KMS-11 (cell line): Measurements from ENCODE around the gene PLEKHG5.

Experiments used
- H2AFZ ChIP-seq: fragments of 200-600 bp; sonication (generic); 2 replicates; pipeline ENCODE4 v1.6.1; 2016; ENCODE audit warnings: antibody characterized with exemption, mixed run types, low read depth
- H3K27ac ChIP-seq: fragments of 200-600 bp; sonication (generic); 2 replicates; pipeline ENCODE4 v1.6.1; 2016; ENCODE audit warnings: mild to moderate bottlenecking, mixed run types
- H3K27me3 ChIP-seq: fragments of 200-600 bp; sonication (generic); 2 replicates; pipeline ENCODE4 v1.6.1; 2017; ENCODE audit warnings: mild to moderate bottlenecking, low read depth, mixed run types, moderate library complexity; ENCODE audit not compliant: insufficient read depth
- H3K36me3 ChIP-seq: fragments of 200-600 bp; sonication (generic); 2 replicates; pipeline ENCODE4 v1.6.1; 2017; ENCODE audit warnings: mild to moderate bottlenecking, mixed run types; ENCODE audit not compliant: insufficient read depth
- H3K4me1 ChIP-seq: fragments of 200-600 bp; sonication (generic); 2 replicates; pipeline ENCODE4 v1.6.1; 2016; ENCODE audit warnings: mild to moderate bottlenecking, low read depth, mixed run types; ENCODE audit not compliant: poor library complexity, severe bottlenecking
- H3K4me2 ChIP-seq: fragments of 200-600 bp; sonication (generic); 2 replicates; pipeline ENCODE4 v1.7.0; 2016; ENCODE audit warnings: mild to moderate bottlenecking, mixed run types
- H3K4me3 ChIP-seq: fragments of 200-600 bp; sonication (generic); IDR thresholded peaks from 2 replicates; pipeline ENCODE4 v1.6.1; 2017; ENCODE audit warnings: low read depth, low read length, mixed read lengths; ENCODE audit not compliant: insufficient read depth
- H3K79me2 ChIP-seq: fragments of 200-600 bp; sonication (generic); 2 replicates; pipeline ENCODE4 v1.6.1; 2016; ENCODE audit warnings: low read depth, mixed run types; ENCODE audit not compliant: insufficient read depth
- H3K9ac ChIP-seq: fragments of 200-600 bp; sonication (generic); 2 replicates; pipeline ENCODE4 v1.6.1; 2016; ENCODE audit warnings: mild to moderate bottlenecking, mixed run types
- H4K20me1 ChIP-seq: fragments of 200-600 bp; sonication (generic); 2 replicates; pipeline ENCODE4 v1.6.1; 2016; ENCODE audit warnings: mild to moderate bottlenecking, mixed run types; ENCODE audit not compliant: insufficient read depth
- CTCF ChIP-seq: fragments of 200-600 bp; sonication (generic); conservative IDR thresholded peaks from 2 replicates; pipeline ENCODE4 v1.6.1; 2017; ENCODE audit warnings: low read depth, mild to moderate bottlenecking, antibody characterized with exemption, low read length, moderate library complexity, mixed read lengths

Gene PLEKHG5

GRCh38 chr1:6505367-6506209 is 14.1 kb upstream of the PLEKHG5 start:
- H3K36me3 ChIP-seq, result no peaks in the 10 kb centered on the region
- H2AFZ ChIP-seq, result no peak overlapping the region
- H3K79me2 ChIP-seq, result no peaks in the 10 kb centered on the region
- no peak overlapping the region for H3K4me2 ChIP-seq
- no peak overlapping the region for H3K9ac ChIP-seq
- H3K4me3 ChIP-seq, result no peak overlapping the region
- H3K4me1 ChIP-seq, result no peaks in the 10 kb centered on the region
- H4K20me1 ChIP-seq, result no peaks in the 10 kb centered on the region
- peaks cover 73% of the 10 kb centered on the region for H3K27me3 ChIP-seq
- TF ChIP-seq CTCF, result no peak
- no peak overlapping the region for H3K27ac ChIP-seq

- H3K4me2 ChIP-seq, result no peak overlapping the region
- H3K4me3 ChIP-seq, result no peak overlapping the region
- no peak for TF ChIP-seq CTCF
- no peaks in the 10 kb centered on the region for H3K4me1 ChIP-seq
- no peak overlapping the region for H3K27ac ChIP-seq
- H3K36me3 ChIP-seq, result no peaks in the 10 kb centered on the region
- H3K9ac ChIP-seq, result no peak overlapping the region
- H2AFZ ChIP-seq, result no peak overlapping the region
- peaks cover 71% of the 10 kb centered on the region for H3K27me3 ChIP-seq
- no peaks in the 10 kb centered on the region for H4K20me1 ChIP-seq
- no peaks in the 10 kb centered on the region for H3K79me2 ChIP-seq
These were observed 13.4 kb upstream of the PLEKHG5 start for GRCh38 chr1:6504887-6505286.

- Histone ChIP-seq H2AFZ (no peak overlapping the region), H3K79me2 (no peaks in the 10 kb centered on the region), H3K4me1 (no peaks in the 10 kb centered on the region), H3K4me3 (no peak overlapping the region), H3K27ac (no peak overlapping the region), H4K20me1 (no peaks in the 10 kb centered on the region), H3K4me2 (no peak overlapping the region), H3K9ac (no peak overlapping the region), H3K36me3 (no peaks in the 10 kb centered on the region), H3K27me3 (peaks cover 69% of the 10 kb centered on the region)
- no peak for TF ChIP-seq CTCF
These were observed 12.6 kb upstream of the PLEKHG5 start for GRCh38 chr1:6503884-6504602.

- Histone ChIP-seq H3K27me3 (peaks cover 54% of the 10 kb centered on the region), H3K36me3 (no peaks in the 10 kb centered on the region), H3K4me1 (peaks cover 4% of the 10 kb centered on the region), H3K4me3 (no peak overlapping the region), H3K79me2 (no peaks in the 10 kb centered on the region), H3K4me2 (no peak overlapping the region), H3K27ac (no peak overlapping the region), H2AFZ (no peak overlapping the region), H4K20me1 (no peaks in the 10 kb centered on the region), H3K9ac (no peak overlapping the region)
- TF ChIP-seq CTCF, result no peak
These were observed 10.8 kb upstream of the PLEKHG5 start for GRCh38 chr1:6502000-6502891.
